PC-9 (cell line): ENCODE measurements around the gene CALCA. TPM values are rescaled to one million over a fixed set of nuclear protein-coding genes. Genes with fewer than 3 reads are reported as not detected.

Source experiments
- BruUV-seq: library from RNA; stranded (reverse); fragments of 400-500 nt; replicated peaks from 2 replicates; lab custom pipeline; 2021; lab: Mats Ljungman, UMichigan
- CTCF ChIA-PET: fragments of 300-600 bp; sonication (Branson Sonifier 250); formaldehyde crosslinking; loops from one replicate; lab custom pipeline; 2022; ENCODE audit warnings: antibody characterized with exemption; lab: Charles Lee
- POLR2A ChIA-PET: fragments of 300-600 bp; sonication (Branson Sonifier 250); formaldehyde crosslinking; loops from one replicate; lab custom pipeline; 2022; ENCODE audit warnings: antibody characterized with exemption; ENCODE audit not compliant: unreplicated experiment; lab: Charles Lee
- DNase-seq, 2 experiments: peaks; one replicate each; pipeline versions ENCODE4 v3.0.0 to v3.0.0-alpha.2; 2015 to 2022; ENCODE audit warnings: mixed read lengths in 1 of 2
- H2AFZ ChIP-seq: fragments of 200-600 bp; sonication (generic); 2 replicates; pipeline ENCODE4 v1.8.1; 2017; ENCODE audit warnings: antibody characterized with exemption
- H3F3A ChIP-seq: fragments of 200-600 bp; sonication (generic); 2 replicates; pipeline ENCODE4 v1.8.1; 2017; ENCODE audit warnings: antibody characterized with exemption, mild to moderate bottlenecking, low read depth; ENCODE audit not compliant: insufficient read depth
- H3K27ac ChIP-seq: fragments of 200-600 bp; sonication (generic); 2 replicates; pipeline ENCODE4 v1.6.1; 2016; ENCODE audit warnings: mixed run types
- H3K27me3 ChIP-seq: fragments of 200-600 bp; sonication (generic); 2 replicates; pipeline ENCODE4 v1.6.1; 2016; ENCODE audit warnings: low read depth, mixed run types; ENCODE audit not compliant: insufficient read depth
- H3K36me3 ChIP-seq: fragments of 200-600 bp; sonication (generic); 2 replicates; pipeline ENCODE4 v1.6.1; 2016; ENCODE audit warnings: low read depth, mixed run types
- H3K4me1 ChIP-seq: fragments of 200-600 bp; sonication (generic); replicated peaks from 2 replicates; pipeline ENCODE4 v1.6.1; 2016; ENCODE audit warnings: mixed run types; ENCODE audit not compliant: insufficient read depth
- H3K4me2 ChIP-seq: fragments of 200-600 bp; sonication (generic); 2 replicates; pipeline ENCODE4 v1.6.1; 2017; ENCODE audit warnings: mixed run types
- H3K4me3 ChIP-seq: fragments of 200-600 bp; sonication (generic); 2 replicates; pipeline ENCODE4 v1.6.1; 2016; ENCODE audit warnings: mixed run types
- H3K79me2 ChIP-seq: fragments of 200-600 bp; sonication (generic); 2 replicates; pipeline ENCODE4 v1.6.1; 2017; ENCODE audit warnings: low read depth, mixed run types
- H3K9me2 ChIP-seq: fragments of 200-600 bp; sonication (generic); 2 replicates; pipeline ENCODE4 v1.8.1; 2017; ENCODE audit warnings: mild to moderate bottlenecking; ENCODE audit not compliant: insufficient read depth
- H3K9me3 ChIP-seq: fragments of 200-600 bp; sonication (generic); 2 replicates; pipeline ENCODE4 v1.8.1; 2016; ENCODE audit warnings: low read depth; ENCODE audit not compliant: insufficient read depth
- H4K20me1 ChIP-seq: fragments of 200-600 bp; sonication (generic); 2 replicates; pipeline ENCODE4 v1.8.1; 2017; ENCODE audit not compliant: insufficient read depth
- EZH2 ChIP-seq: fragments of 200-600 bp; sonication (generic); IDR thresholded peaks from 2 replicates; pipeline ENCODE4 v1.8.0; 2017; ENCODE audit warnings: antibody characterized with exemption, low read depth
- intact Hi-C: fragments of 100-400 bp; cut with micrococcal nuclease; formaldehyde crosslinking; loops from one replicate; pipeline ENCODE4 v1.10.0; 2022; ENCODE audit not compliant: unreplicated experiment
- total RNA-seq: library from RNA; stranded (reverse); gene quantifications from 2 replicates; pipeline ENCODE4 v1.2.3, GENCODE V29; 2021
- TF ChIP-seq, protein P1 (sequence below): fragments of 200-600 bp; sonication (generic); conservative IDR thresholded peaks from 2 replicates; pipeline ENCODE4 v1.6.1; 2017; ENCODE audit warnings: mixed run types, antibody characterized with exemption, mild to moderate bottlenecking, moderate library complexity

Gene CALCA
- total RNA-seq, 1 experiment from 2014 or later: not detected

DNA sequence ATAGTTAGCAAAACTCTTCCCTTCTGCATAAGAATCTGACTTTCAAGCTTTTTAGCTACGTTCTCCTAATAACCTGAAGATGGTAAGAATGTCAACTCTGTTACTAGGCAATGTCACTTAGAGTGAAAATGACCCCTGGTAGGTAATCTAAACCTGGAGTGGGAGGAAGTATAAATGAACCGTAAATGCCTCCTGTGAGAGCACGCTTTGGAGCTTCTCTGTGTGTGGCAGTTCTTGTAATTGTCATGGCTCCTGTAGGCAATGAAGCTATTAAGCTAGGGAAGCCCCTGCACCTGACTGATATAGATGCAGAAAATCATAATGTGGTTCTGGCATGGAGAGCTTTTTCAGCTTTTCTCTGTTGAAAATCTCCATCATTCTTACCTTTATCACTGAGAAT, 29.4 kb downstream of the CALCA start:
- Histone ChIP-seq H4K20me1 (no peaks in the 10 kb centered on the region), H2AFZ (no peak overlapping the region), H3K36me3 (no peaks in the 10 kb centered on the region), H3K79me2 (no peaks in the 10 kb centered on the region), H3K4me1 (no peaks in the 10 kb centered on the region), H3K9me3 (no peaks in the 10 kb centered on the region), H3K4me2 (no peak overlapping the region), H3K27me3 (no peaks in the 10 kb centered on the region), H3K4me3 (no peak overlapping the region), H3K9me2 (no peaks in the 10 kb centered on the region), H3F3A (no peaks in the 10 kb centered on the region), H3K27ac (no peak overlapping the region)
- DNase-seq: no peak
- no peak for TF ChIP-seq EZH2
- TF ChIP-seq, protein P1, sequence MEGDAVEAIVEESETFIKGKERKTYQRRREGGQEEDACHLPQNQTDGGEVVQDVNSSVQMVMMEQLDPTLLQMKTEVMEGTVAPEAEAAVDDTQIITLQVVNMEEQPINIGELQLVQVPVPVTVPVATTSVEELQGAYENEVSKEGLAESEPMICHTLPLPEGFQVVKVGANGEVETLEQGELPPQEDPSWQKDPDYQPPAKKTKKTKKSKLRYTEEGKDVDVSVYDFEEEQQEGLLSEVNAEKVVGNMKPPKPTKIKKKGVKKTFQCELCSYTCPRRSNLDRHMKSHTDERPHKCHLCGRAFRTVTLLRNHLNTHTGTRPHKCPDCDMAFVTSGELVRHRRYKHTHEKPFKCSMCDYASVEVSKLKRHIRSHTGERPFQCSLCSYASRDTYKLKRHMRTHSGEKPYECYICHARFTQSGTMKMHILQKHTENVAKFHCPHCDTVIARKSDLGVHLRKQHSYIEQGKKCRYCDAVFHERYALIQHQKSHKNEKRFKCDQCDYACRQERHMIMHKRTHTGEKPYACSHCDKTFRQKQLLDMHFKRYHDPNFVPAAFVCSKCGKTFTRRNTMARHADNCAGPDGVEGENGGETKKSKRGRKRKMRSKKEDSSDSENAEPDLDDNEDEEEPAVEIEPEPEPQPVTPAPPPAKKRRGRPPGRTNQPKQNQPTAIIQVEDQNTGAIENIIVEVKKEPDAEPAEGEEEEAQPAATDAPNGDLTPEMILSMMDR: no peak
- no TSS peak for BruUV-seq
- ChIA-PET POLR2A (no interaction called here), CTCF (no interaction called here)
- intact Hi-C loops: no loop called here

DNA sequence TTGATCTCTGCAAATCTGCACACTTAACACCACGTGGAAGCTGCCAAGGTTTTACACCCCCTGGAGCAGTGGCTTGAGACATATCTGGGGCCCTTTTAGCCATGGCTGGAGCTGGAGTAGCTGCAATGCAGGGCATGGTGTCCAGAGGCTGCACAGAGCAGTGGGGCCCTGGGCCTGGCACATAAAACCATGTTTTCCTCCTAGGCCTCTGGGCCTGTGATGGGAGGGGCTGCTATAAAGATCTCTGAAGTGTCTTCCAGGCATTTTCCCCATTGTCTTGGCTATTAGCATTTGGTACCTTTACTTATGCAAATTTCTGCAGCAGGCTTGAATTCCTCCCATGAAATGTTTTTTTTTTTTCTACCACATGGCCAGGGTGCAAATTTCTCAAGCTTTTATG, 33.2 kb downstream of the CALCA start:
- Histone ChIP-seq H2AFZ (no peak overlapping the region), H3K36me3 (no peaks in the 10 kb centered on the region), H3K4me3 (no peak overlapping the region), H3K4me2 (no peak overlapping the region), H3K9me2 (no peaks in the 10 kb centered on the region), H3K27ac (no peak overlapping the region), H3K4me1 (no peaks in the 10 kb centered on the region), H3K79me2 (no peaks in the 10 kb centered on the region), H3F3A (no peaks in the 10 kb centered on the region), H3K27me3 (no peaks in the 10 kb centered on the region), H3K9me3 (no peaks in the 10 kb centered on the region), H4K20me1 (no peaks in the 10 kb centered on the region)
- POLR2A ChIA-PET: no interaction called here
- BruUV-seq: no TSS peak
- TF ChIP-seq EZH2: no peak
- TF ChIP-seq, protein P1: no peak
- CTCF ChIA-PET: no interaction called here
- intact Hi-C loops: no loop called here
- DNase-seq: no peak

DNA sequence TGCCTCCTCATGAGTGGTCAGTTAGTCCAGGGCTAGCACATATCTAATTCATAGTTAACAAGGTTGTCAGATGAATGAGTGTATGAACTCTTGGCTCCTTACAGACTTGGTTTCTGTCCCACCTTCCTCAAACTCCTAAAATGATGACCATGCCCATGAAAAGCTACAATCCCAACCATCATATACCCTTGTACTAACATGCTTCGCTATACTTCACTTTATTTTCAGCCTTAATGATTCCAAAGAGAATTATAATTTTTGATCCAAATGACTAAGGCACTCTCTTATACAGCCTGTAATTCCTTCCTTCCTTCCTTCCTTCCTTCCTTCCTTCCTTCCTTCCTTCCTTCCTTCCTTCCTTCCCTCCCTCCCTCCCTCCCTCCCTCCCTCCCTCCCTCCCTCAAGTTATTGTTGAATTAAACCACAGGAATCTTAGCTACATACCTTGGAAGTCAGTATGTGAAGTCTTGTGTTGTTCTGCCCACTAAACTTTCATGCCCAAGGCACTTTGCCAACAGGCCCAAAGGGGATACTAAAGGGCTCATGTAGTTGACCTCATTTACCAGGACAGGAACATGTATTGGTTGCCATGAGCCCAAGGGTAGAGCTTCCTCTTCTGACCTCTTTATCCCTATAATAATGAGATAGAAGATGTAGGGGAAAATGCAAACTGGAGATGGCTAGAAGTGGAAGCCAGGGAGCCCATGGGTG, 37.4 kb downstream of the CALCA start:
- no peaks in the 10 kb centered on the region for H3K27me3 ChIP-seq
- no peak overlapping the region for H3K4me3 ChIP-seq
- BruUV-seq: no TSS peak
- no peak overlapping the region for H3K4me2 ChIP-seq
- H4K20me1 ChIP-seq: no peaks in the 10 kb centered on the region
- H3K9me3 ChIP-seq: no peaks in the 10 kb centered on the region
- H3K9me2 ChIP-seq: no peaks in the 10 kb centered on the region
- H3K4me1 ChIP-seq: no peaks in the 10 kb centered on the region
- no peak overlapping the region for H2AFZ ChIP-seq
- TF ChIP-seq EZH2: no peak
- TF ChIP-seq, protein P1: no peak
- POLR2A ChIA-PET: no interaction called here
- CTCF ChIA-PET: no interaction called here
- intact Hi-C loops: no loop called here
- H3K36me3 ChIP-seq: no peaks in the 10 kb centered on the region
- DNase-seq: no peak
- no peaks in the 10 kb centered on the region for H3F3A ChIP-seq
- H3K27ac ChIP-seq: no peak overlapping the region
- no peaks in the 10 kb centered on the region for H3K79me2 ChIP-seq
